Kidney (tissue), 14 donors: ENCODE results near the gene CLPX. TPM values are rescaled to one million over a fixed set of nuclear protein-coding genes. Genes with fewer than 3 reads are reported as not detected.
A peak's percentile ranks its signal among the peaks of the same experiment; 100 is the strongest.

ENCODE experiments used
- DNase-seq, 5 donors: peaks; one replicate each; pipeline ENCODE4 v3.0.0-alpha.2; 2013 to 2020
- FAIRE-seq: peaks from 2 replicates; lab custom pipeline; 2012; peaks lifted over from hg19 to GRCh38; lab: Jason Lieb, UNC
- H3K27ac ChIP-seq, 2 donors: one replicate each; pipeline ENCODE4 v1.7.0; 2013; ENCODE audit warnings: low read depth in 2 of 2, low read length in 2 of 2, inconsistent platforms in 1 of 2
- H3K27me3 ChIP-seq: one replicate; pipeline ENCODE4 v1.7.1; 2013; ENCODE audit warnings: low read length, inconsistent platforms; ENCODE audit not compliant: control insufficient read depth, insufficient read depth
- H3K36me3 ChIP-seq, 3 donors: one replicate each; pipeline versions ENCODE4 v1.7.0 to v1.7.1; 2013; ENCODE audit warnings: low read length in 3 of 3, control low read depth in 1 of 3, inconsistent platforms in 1 of 3; ENCODE audit not compliant: insufficient read depth in 3 of 3, control insufficient read depth in 2 of 3
- H3K4me1 ChIP-seq, 3 donors: one replicate each; pipeline versions ENCODE4 v1.7.0 to v1.7.1; 2013; ENCODE audit warnings: low read length in 3 of 3, inconsistent platforms in 1 of 3, low read depth in 1 of 3; ENCODE audit not compliant: control insufficient read depth in 2 of 3, insufficient read depth in 2 of 3
- H3K4me3 ChIP-seq, 3 donors: one replicate each; pipeline versions ENCODE4 v1.7.0 to v1.8.1; 2013; ENCODE audit warnings: low read length in 3 of 3, control low read depth in 1 of 3, inconsistent platforms in 1 of 3
- H3K9ac ChIP-seq, 3 donors: one replicate each; pipeline versions ENCODE4 v1.7.0 to v1.7.1; 2013; ENCODE audit warnings: low read length in 3 of 3, control low read depth in 1 of 3, inconsistent platforms in 1 of 3
- H3K9me3 ChIP-seq, 3 donors: one replicate each; pipeline versions ENCODE4 v1.7.0 to v1.7.1; 2013; ENCODE audit warnings: low read length in 3 of 3, control low read depth in 1 of 3, inconsistent platforms in 1 of 3; ENCODE audit not compliant: control insufficient read depth in 2 of 3, insufficient read depth in 1 of 3
- CTCF ChIP-seq: IDR thresholded peaks from 3 replicates; pipeline ENCODE4 v1.5.1; 2012; ENCODE audit warnings: mild to moderate bottlenecking, moderate library complexity, borderline replicate concordance; ENCODE audit not compliant: insufficient read depth; ENCODE audit errors: extremely low read depth
- intact Hi-C: fragments of 100-400 bp; cut with DNase I; formaldehyde crosslinking; loops from one replicate; pipeline ENCODE4 v1.11.1; 2022
- polyA plus RNA-seq: library from polyadenylated mRNA; stranded (reverse); fragments of 350-450 nt; fragmentation: Illumina TruSeq; extraction: RNeasy Lipid Tissue Mini Kit (QIAGEN cat#74804); gene quantifications from one replicate; pipeline ENCODE4 v1.2.3, GENCODE V29; 2014; ENCODE audit warnings: low read depth, low replicate concordance; ENCODE audit not compliant: insufficient read depth
- total RNA-seq: library from RNA; stranded (reverse); fragmentation: NEBNext Ultra II Directional; extraction: Animal tissue kit (Norgen Biotek cat#: 25700); gene quantifications from one replicate; pipeline ENCODE4 v1.2.1, GENCODE V29; 2021
- donor health status: control.
- donor health status: control.
- donor health status: control.
- donor health status: control.
- donor health status: control.
- donor health status: DM: yes; HTN: yes; CAD: no.
- donor health status: Normal renal cell carcinoma (clear cell type).

CLPX gene
- total and polyA plus RNA-seq, 2 donors from 2014 or later = 18.4 to 48.2 TPM

- no peak for DNase-seq
- no peaks in the 10 kb centered on the region for H3K36me3 ChIP-seq
- no peak overlapping the region for H3K27ac ChIP-seq
- no peak overlapping the region for H3K9ac ChIP-seq
- no peak for FAIRE-seq
- no peak for TF ChIP-seq CTCF
- intact Hi-C loops = no loop called here
- no peaks in the 10 kb centered on the region for H3K27me3 ChIP-seq
- no peak overlapping the region for H3K4me3 ChIP-seq
- no peaks in the 10 kb centered on the region for H3K9me3 ChIP-seq
- H3K4me1 ChIP-seq = peaks cover 0 to 8% (median 4%) of the 10 kb centered on the region in 3 donors
These were observed 28.1 kb upstream of the CLPX start for GRCh38 chr15:65213241-65213640.

GRCh38 chr15:65212097-65212496 lies 27.0 kb upstream of the CLPX start:
- H3K27ac ChIP-seq = no peak overlapping the region
- no peaks in the 10 kb centered on the region for H3K9me3 ChIP-seq

GRCh38 chr15:65211482-65211982 lies 26.4 kb upstream of the CLPX start:
- no peak overlapping the region for H3K4me3 ChIP-seq
- H3K27me3 ChIP-seq = no peaks in the 10 kb centered on the region
- no peaks in the 10 kb centered on the region for H3K36me3 ChIP-seq
- H3K27ac ChIP-seq = no peak overlapping the region
- no peaks in the 10 kb centered on the region for H3K9me3 ChIP-seq
- DNase-seq = peak; percentile 77 to 93 (median 84)
- no peak for FAIRE-seq
- peaks cover 0 to 8% (median 4%) of the 10 kb centered on the region in 3 donors for H3K4me1 ChIP-seq
- intact Hi-C loops = no loop called here
- TF ChIP-seq CTCF = no peak
- no peak overlapping the region for H3K9ac ChIP-seq

More at GRCh38 chr15:65212097-65212496, 27.0 kb upstream of the CLPX start:
- intact Hi-C loops = no loop called here
- Histone ChIP-seq H3K4me1 (peaks cover 0 to 8% (median 4%) of the 10 kb centered on the region in 3 donors), H3K36me3 (no peaks in the 10 kb centered on the region), H3K27me3 (no peaks in the 10 kb centered on the region), H3K9ac (no peak overlapping the region), H3K4me3 (no peak overlapping the region)
- FAIRE-seq (no peak), DNase-seq (no peak)
- peak; percentile 27 for TF ChIP-seq CTCF
